HG03064 (cell line): ENCODE results near the gene CC2D1A.

Experiments
- ATAC-seq: cut with Tn5 transposase; IDR thresholded peaks from one replicate; pipeline ENCODE4 v1.9.1; 2021; ENCODE audit warnings: low read depth; ENCODE audit not compliant: unreplicated experiment

The CC2D1A gene

GRCh38 chr19:13975870-13976269, 69.9 kb downstream of the CC2D1A start:
- ATAC-seq, result no peak

GRCh38 chr19:13976446-13976845, 70.4 kb downstream of the CC2D1A start:
- ATAC-seq, result no peak

- ATAC-seq, result no peak
Observed at GRCh38 chr19:13977803-13978202, 71.8 kb downstream of the CC2D1A start.

- ATAC-seq, result no peak
Observed at GRCh38 chr19:13978351-13979243, 72.6 kb downstream of the CC2D1A start.

- no peak for ATAC-seq
Observed at GRCh38 chr19:13979244-13979615, 73.2 kb downstream of the CC2D1A start.

GRCh38 chr19:13979686-13980085, 73.7 kb downstream of the CC2D1A start:
- no peak for ATAC-seq

- ATAC-seq, result no peak
Observed at GRCh38 chr19:13980340-13980739, 74.3 kb downstream of the CC2D1A start.
